ENCODE measurements around the gene MAPK6.

MAPK6 gene

DNA sequence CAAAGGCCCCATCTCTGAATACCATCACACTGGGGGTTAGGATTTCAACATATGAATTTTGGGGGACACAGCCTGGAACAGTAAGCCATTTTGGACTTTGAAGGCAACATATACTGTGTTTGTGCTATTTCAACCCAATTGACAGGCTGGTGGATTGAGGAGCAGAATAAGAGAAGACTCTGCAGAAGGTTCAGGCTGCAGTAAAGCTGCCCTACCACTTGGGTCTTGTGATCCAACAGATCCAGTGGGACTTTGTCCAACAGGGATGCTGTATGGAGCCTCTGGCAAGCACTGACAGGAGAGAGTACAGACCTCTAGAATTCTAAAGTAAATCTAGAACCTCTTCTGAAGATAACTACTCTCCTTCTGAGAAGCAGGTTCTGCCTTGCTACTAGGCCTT is 94.7 kb downstream of the MAPK6 start:
- Histone ChIP-seq H3K27ac (ENCODE audit: insufficient read depth, low read length, poor library complexity, severe bottlenecking) (no peak overlapping the region), H3K4me3 (ENCODE audit: insufficient read depth, low read depth, low read length, poor library complexity, severe bottlenecking) (no peak overlapping the region)

DNA sequence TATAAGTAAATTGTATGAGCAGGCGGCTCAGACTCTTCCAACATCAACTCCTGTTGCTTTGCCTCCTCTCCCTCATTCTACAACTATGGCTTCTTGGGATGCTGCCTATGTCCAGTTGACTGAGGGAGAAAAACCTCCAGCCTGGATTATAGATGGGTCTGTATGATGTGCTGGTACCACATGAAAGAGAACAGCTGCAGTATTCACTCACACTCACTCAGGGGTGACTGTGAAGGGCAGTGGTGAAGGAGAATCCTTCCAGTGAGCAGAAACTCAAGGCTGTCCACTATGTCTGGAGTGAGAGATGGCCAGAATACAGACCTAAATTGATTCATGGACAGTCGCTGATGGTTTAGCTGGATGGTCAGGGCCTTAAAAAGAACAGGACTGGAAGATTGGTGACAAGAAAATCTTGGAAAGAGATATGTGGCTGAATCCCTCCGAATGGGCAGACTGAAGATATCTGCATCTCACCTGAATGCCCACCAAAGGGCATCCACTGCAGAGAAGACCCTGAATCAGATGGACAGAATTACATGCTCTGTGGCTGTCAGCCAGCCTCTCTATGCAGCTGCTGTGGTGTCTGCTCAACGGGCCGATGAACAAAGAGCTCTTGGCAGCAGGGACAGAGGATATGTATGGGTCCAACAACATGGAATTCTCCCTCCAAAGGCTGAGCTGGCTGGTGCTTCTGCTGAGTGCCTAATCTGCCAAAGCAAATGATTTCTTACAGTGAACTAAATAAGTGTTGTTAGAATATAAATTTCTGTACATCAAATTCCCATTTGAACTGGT is 95.4 kb downstream of the MAPK6 start:
- no peaks in the 10 kb centered on the region for H3K9me3 ChIP-seq (ENCODE audit: control insufficient read depth, low read length)

More for the DNA sequence above, 94.7 kb downstream of the MAPK6 start:
- no peaks in the 10 kb centered on the region for H3K27me3 ChIP-seq (replicated peaks; ENCODE audit: control insufficient read depth, insufficient read depth, low read length, poor library complexity, severe bottlenecking)
- no peaks in the 10 kb centered on the region for H3K36me3 ChIP-seq (ENCODE audit: control insufficient read depth, insufficient read depth, low read length)
- H3K9me3 ChIP-seq (ENCODE audit: control insufficient read depth, low read length), result no peaks in the 10 kb centered on the region
- peaks cover 7% of the 10 kb centered on the region for H3K4me1 ChIP-seq (ENCODE audit: control insufficient read depth, insufficient read depth, low read length, poor library complexity, severe bottlenecking)
- DNase-seq, result no peak

DNA sequence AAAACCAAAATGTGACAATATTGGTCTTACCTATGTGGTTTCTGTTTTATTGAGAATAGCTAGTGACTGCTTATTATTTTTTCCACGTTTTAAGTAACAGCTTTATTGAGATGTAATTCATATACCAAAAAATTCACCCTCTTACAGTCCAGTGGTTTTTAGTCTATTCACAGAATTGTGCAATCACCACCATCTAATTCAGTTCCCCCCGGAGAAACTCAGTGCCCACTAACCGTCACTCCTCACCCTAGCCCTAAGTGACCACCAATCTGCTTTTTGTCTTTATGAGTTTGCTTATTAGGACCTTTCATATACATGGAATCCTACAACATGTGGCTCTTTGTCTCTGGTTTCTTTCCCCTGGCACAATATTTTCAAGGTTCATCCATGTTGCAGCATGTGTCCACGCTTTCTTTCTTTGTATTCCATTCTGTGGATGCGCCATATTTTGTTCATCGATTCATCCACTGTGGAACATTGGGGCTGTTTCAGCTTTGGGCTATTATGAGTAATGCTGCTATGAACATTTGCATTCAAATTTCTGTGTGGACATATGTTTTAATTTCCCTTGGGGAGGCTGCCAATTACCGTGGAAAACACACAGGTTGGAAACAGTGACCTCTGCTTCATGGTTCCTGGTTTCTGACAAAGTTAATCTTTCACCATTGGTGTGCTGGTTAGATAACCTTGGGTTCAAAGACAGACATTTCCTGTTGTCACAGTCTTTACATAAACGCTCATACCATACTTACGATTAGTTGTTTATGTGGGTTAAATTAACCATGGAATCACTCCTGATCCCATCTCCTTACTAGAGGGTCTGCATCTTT is 96.8 kb downstream of the MAPK6 start:
- no peaks in the 10 kb centered on the region for H3K9me3 ChIP-seq (ENCODE audit: control insufficient read depth, low read length)
- H3K4me1 ChIP-seq (ENCODE audit: control insufficient read depth, insufficient read depth, low read length, poor library complexity, severe bottlenecking), result peaks cover 7% of the 10 kb centered on the region
- H3K27me3 ChIP-seq (replicated peaks; ENCODE audit: control insufficient read depth, insufficient read depth, low read length, poor library complexity, severe bottlenecking), result no peaks in the 10 kb centered on the region
- H3K27ac ChIP-seq (ENCODE audit: insufficient read depth, low read length, poor library complexity, severe bottlenecking), result no peak overlapping the region
- H3K36me3 ChIP-seq (ENCODE audit: control insufficient read depth, insufficient read depth, low read length), result no peaks in the 10 kb centered on the region
- no peak for DNase-seq
- no peak overlapping the region for H3K4me3 ChIP-seq (ENCODE audit: insufficient read depth, low read depth, low read length, poor library complexity, severe bottlenecking)

More for the DNA sequence above, 95.4 kb downstream of the MAPK6 start:
- H3K27ac ChIP-seq (ENCODE audit: insufficient read depth, low read length, poor library complexity, severe bottlenecking), result no peak overlapping the region
- H3K4me3 ChIP-seq (ENCODE audit: insufficient read depth, low read depth, low read length, poor library complexity, severe bottlenecking), result no peak overlapping the region
- no peaks in the 10 kb centered on the region for H3K27me3 ChIP-seq (replicated peaks; ENCODE audit: control insufficient read depth, insufficient read depth, low read length, poor library complexity, severe bottlenecking)
- no peaks in the 10 kb centered on the region for H3K36me3 ChIP-seq (ENCODE audit: control insufficient read depth, insufficient read depth, low read length)
- DNase-seq, result no peak
- H3K4me1 ChIP-seq (ENCODE audit: control insufficient read depth, insufficient read depth, low read length, poor library complexity, severe bottlenecking), result peaks cover 7% of the 10 kb centered on the region
